Neural progenitor cell (in vitro differentiated cells): ENCODE measurements around the gene LTBP1. TPM values are rescaled to one million over a fixed set of nuclear protein-coding genes. Genes with fewer than 3 reads are reported as not detected.

Experiments used
- DNase-seq: peaks from one replicate; pipeline ENCODE4 v3.0.0-alpha.2; 2016; ENCODE audit warnings: low spot score
- H2AFZ ChIP-seq: fragments of 200-600 bp; sonication (generic); replicated peaks from 2 replicates; pipeline ENCODE4 v1.6.1; 2016; ENCODE audit warnings: antibody characterized with exemption
- H3F3A ChIP-seq: fragments of 200-600 bp; sonication (generic); 2 replicates; pipeline ENCODE4 v1.6.1; 2016; ENCODE audit warnings: antibody characterized with exemption, low read depth
- H3K27ac ChIP-seq: fragments of 200-600 bp; sonication (generic); 2 replicates; pipeline ENCODE4 v1.5.1; 2016; ENCODE audit warnings: mild to moderate bottlenecking
- H3K27me3 ChIP-seq: fragments of 200-600 bp; sonication (generic); 2 replicates; pipeline ENCODE4 v1.6.1; 2016; ENCODE audit warnings: mild to moderate bottlenecking, moderate library complexity
- H3K36me3 ChIP-seq: fragments of 200-600 bp; sonication (generic); 2 replicates; pipeline ENCODE4 v1.5.1; 2016
- H3K4me1 ChIP-seq: fragments of 200-600 bp; sonication (generic); 2 replicates; pipeline ENCODE4 v1.6.1; 2016; ENCODE audit warnings: mixed run types
- H3K4me2 ChIP-seq: fragments of 200-600 bp; sonication (generic); 2 replicates; pipeline ENCODE4 v1.6.1; 2016
- H3K4me3 ChIP-seq: fragments of 200-600 bp; sonication (generic); 2 replicates; pipeline ENCODE4 v1.5.1; 2016
- H3K79me2 ChIP-seq: fragments of 200-600 bp; sonication (generic); 2 replicates; pipeline ENCODE4 v1.6.1; 2016; ENCODE audit warnings: low read depth
- H3K9ac ChIP-seq: fragments of 200-600 bp; sonication (generic); 2 replicates; pipeline ENCODE4 v1.6.1; 2016
- H3K9me3 ChIP-seq: fragments of 200-600 bp; sonication (generic); 2 replicates; pipeline ENCODE4 v1.5.1; 2016; ENCODE audit warnings: low read depth
- H4K20me1 ChIP-seq: fragments of 200-600 bp; sonication (generic); 2 replicates; pipeline ENCODE4 v1.6.1; 2016; ENCODE audit warnings: low read depth
- H3K27ac Mint-ChIP-seq: 3 replicates; pipeline ENCODE4 v1.8.0; 2021; ENCODE audit warnings: mixed read lengths
- H3K27me3 Mint-ChIP-seq: 2 replicates; pipeline ENCODE4 v1.8.0; 2022; ENCODE audit warnings: low read depth, mild to moderate bottlenecking, inconsistent platforms, moderate library complexity, mixed read lengths; ENCODE audit not compliant: insufficient read depth
- H3K36me3 Mint-ChIP-seq: 3 replicates; pipeline ENCODE4 v1.8.0; 2021; ENCODE audit warnings: mixed read lengths
- H3K4me1 Mint-ChIP-seq: 3 replicates; pipeline ENCODE4 v1.8.0; 2021; ENCODE audit warnings: mixed read lengths
- H3K4me3 Mint-ChIP-seq: 3 replicates; pipeline ENCODE4 v1.8.0; 2021; ENCODE audit warnings: mild to moderate bottlenecking, moderate library complexity, mixed read lengths
- H3K9me3 Mint-ChIP-seq: 3 replicates; pipeline ENCODE4 v1.8.0; 2020; ENCODE audit warnings: mixed read lengths
- CTCF ChIP-seq: fragments of 200-600 bp; sonication (generic); IDR thresholded peaks from 2 replicates; pipeline ENCODE4 v1.5.1; 2017; ENCODE audit warnings: antibody characterized with exemption, mild to moderate bottlenecking
- EZH2 ChIP-seq: fragments of 200-600 bp; sonication (generic); IDR thresholded peaks from 2 replicates; pipeline ENCODE4 v1.6.1; 2017; ENCODE audit warnings: antibody characterized with exemption, mild to moderate bottlenecking, moderate library complexity
- EZH2phosphoT487 ChIP-seq: fragments of 200-600 bp; sonication (generic); IDR thresholded peaks from 2 replicates; pipeline ENCODE4 v1.6.1; 2017; ENCODE audit warnings: antibody characterized with exemption
- total RNA-seq: library from RNA; depleted of rRNA; stranded (reverse); fragments of >200 nt; gene quantifications from 2 replicates; pipeline ENCODE4 v1.2.3, GENCODE V29; 2015; ENCODE audit warnings: low replicate concordance

The LTBP1 gene
- total RNA-seq, 1 donor from 2014 or later = 50.5 TPM

- H3K4me1 Mint-ChIP-seq = peaks cover 4% of the 10 kb centered on the region
- Histone ChIP-seq H3F3A (no peaks in the 10 kb centered on the region), H3K9ac (no peak overlapping the region), H3K4me3 (no peak overlapping the region), H3K36me3 (no peaks in the 10 kb centered on the region), H3K9me3 (no peaks in the 10 kb centered on the region), H3K4me1 (no peaks in the 10 kb centered on the region), H4K20me1 (no peaks in the 10 kb centered on the region), H3K4me2 (no peak overlapping the region), H3K79me2 (no peaks in the 10 kb centered on the region), H2AFZ (no peak overlapping the region), H3K27me3 (no peaks in the 10 kb centered on the region), H3K27ac (no peak overlapping the region)
- no peak overlapping the region for H3K4me3 Mint-ChIP-seq
- H3K36me3 Mint-ChIP-seq = no peaks in the 10 kb centered on the region
- peaks cover 2% of the 10 kb centered on the region for H3K27me3 Mint-ChIP-seq
- no peak for DNase-seq
- H3K27ac Mint-ChIP-seq = no peak overlapping the region
- TF ChIP-seq CTCF = no peak
- TF ChIP-seq EZH2 = no peak
- TF ChIP-seq EZH2phosphoT487 = no peak
- no peaks in the 10 kb centered on the region for H3K9me3 Mint-ChIP-seq
Measured at GRCh38 chr2:33205693-33206434, 259.1 kb downstream of the LTBP1 start.

GRCh38 chr2:33207151-33207740, 260.5 kb downstream of the LTBP1 start:
- Histone ChIP-seq H3K27ac (no peak overlapping the region), H3K4me3 (no peak overlapping the region), H3K79me2 (no peaks in the 10 kb centered on the region), H3K4me1 (no peaks in the 10 kb centered on the region), H2AFZ (no peak overlapping the region), H4K20me1 (no peaks in the 10 kb centered on the region), H3K4me2 (no peak overlapping the region), H3K9ac (no peak overlapping the region), H3K36me3 (no peaks in the 10 kb centered on the region), H3K9me3 (no peaks in the 10 kb centered on the region), H3K27me3 (no peaks in the 10 kb centered on the region), H3F3A (no peaks in the 10 kb centered on the region)
- Mint-ChIP-seq H3K27ac (no peak overlapping the region), H3K36me3 (peaks cover 2% of the 10 kb centered on the region), H3K4me1 (peaks cover 4% of the 10 kb centered on the region), H3K9me3 (no peaks in the 10 kb centered on the region), H3K4me3 (no peak overlapping the region), H3K27me3 (peaks cover 2% of the 10 kb centered on the region)
- no peak for TF ChIP-seq CTCF
- TF ChIP-seq EZH2 = no peak
- no peak for TF ChIP-seq EZH2phosphoT487
- no peak for DNase-seq

GRCh38 chr2:33208400-33208799, 261.6 kb downstream of the LTBP1 start:
- Histone ChIP-seq H3K4me3 (no peak overlapping the region), H4K20me1 (no peaks in the 10 kb centered on the region), H3K36me3 (no peaks in the 10 kb centered on the region), H2AFZ (no peak overlapping the region), H3K9ac (no peak overlapping the region), H3K27ac (no peak overlapping the region), H3K79me2 (no peaks in the 10 kb centered on the region), H3K27me3 (no peaks in the 10 kb centered on the region), H3F3A (no peaks in the 10 kb centered on the region), H3K4me2 (no peak overlapping the region), H3K4me1 (no peaks in the 10 kb centered on the region), H3K9me3 (no peaks in the 10 kb centered on the region)
- Mint-ChIP-seq H3K9me3 (no peaks in the 10 kb centered on the region), H3K4me1 (peaks cover 4% of the 10 kb centered on the region), H3K36me3 (peaks cover 2% of the 10 kb centered on the region), H3K4me3 (no peak overlapping the region), H3K27me3 (no peaks in the 10 kb centered on the region), H3K27ac (no peak overlapping the region)
- no peak for DNase-seq
- TF ChIP-seq EZH2 (no peak), CTCF (no peak), EZH2phosphoT487 (no peak)
